Endothelial cell of umbilical vein (primary cell): ENCODE measurements around the gene STOX1. TPM values are rescaled to one million over a fixed set of nuclear protein-coding genes. Genes with fewer than 3 reads are reported as not detected.

Experiments
- BruUV-seq: library from RNA; stranded (reverse); fragments of 400-500 nt; replicated peaks from 2 replicates; lab custom pipeline; 2021; lab: Mats Ljungman, UMichigan
- CTCF ChIA-PET: fragments of 300-600, 350-600 bp; sonication (Branson Sonifier 250); formaldehyde crosslinking; loops from one replicate; lab custom pipeline; 2021; ENCODE audit warnings: antibody characterized with exemption, inconsistent platforms; lab: Charles Lee
- POLR2A ChIA-PET: fragments of 300-600, 350-600 bp; sonication (Branson Sonifier 250); formaldehyde crosslinking; loops from one replicate; lab custom pipeline; 2021; ENCODE audit warnings: antibody characterized with exemption, inconsistent platforms; lab: Charles Lee
- DNase-seq: peaks from one replicate; pipeline ENCODE4 v3.0.0-alpha.2; 2011; ENCODE audit warnings: low read depth, low spot score
- FAIRE-seq: peaks from 2 replicates; lab custom pipeline; 2011; peaks lifted over from hg19 to GRCh38; lab: Jason Lieb, UNC
- H2AFZ ChIP-seq: 2 replicates; pipeline ENCODE4 v1.6.0; 2012; ENCODE audit warnings: low read depth, low read length, control low read depth, inconsistent platforms
- H3K27ac ChIP-seq: 2 replicates; pipeline ENCODE4 v1.5.1; 2011; ENCODE audit warnings: low read depth, mild to moderate bottlenecking, control low read depth, low read length, moderate library complexity; ENCODE audit not compliant: insufficient read depth
- H3K27me3 ChIP-seq, 2 experiments: 2 replicates each; pipeline versions ENCODE4 v1.6.0 to v1.6.1; 2011; ENCODE audit warnings: low read length in 2 of 2, mixed read lengths in 1 of 2; ENCODE audit not compliant: control insufficient read depth in 2 of 2, insufficient read depth in 2 of 2
- H3K36me3 ChIP-seq, 2 experiments: 2 replicates in 1 of 2; 3 replicates in 1 of 2; pipeline ENCODE4 v1.5.1; 2011; ENCODE audit warnings: low read length in 2 of 2, mild to moderate bottlenecking in 1 of 2, moderate library complexity in 1 of 2; ENCODE audit not compliant: control insufficient read depth in 2 of 2, insufficient read depth in 2 of 2; ENCODE audit errors: extremely low read depth in 1 of 2
- H3K4me1 ChIP-seq: 3 replicates; pipeline ENCODE4 v1.5.1; 2011; ENCODE audit warnings: mild to moderate bottlenecking, low read length; ENCODE audit not compliant: control insufficient read depth, insufficient read depth; ENCODE audit errors: extremely low read depth
- H3K4me2 ChIP-seq: 2 replicates; pipeline ENCODE4 v1.6.1; 2011; ENCODE audit warnings: low read length, control low read depth, mixed read lengths; ENCODE audit not compliant: insufficient read depth
- H3K4me3 ChIP-seq, 3 experiments: fragments of 200-600 bp in 1 of 3; sonication (generic), shearing (Covaris generic) in 1 of 3; replicated peaks in 1 of 3; 2 replicates each; pipeline ENCODE4 v1.5.1; 2011 to 2016; ENCODE audit warnings: control low read depth in 3 of 3, low read length in 3 of 3, mild to moderate bottlenecking in 2 of 3, inconsistent platforms in 1 of 3, low read depth in 1 of 3, moderate library complexity in 1 of 3; ENCODE audit not compliant: insufficient read depth in 1 of 3
- H3K79me2 ChIP-seq: 2 replicates; pipeline ENCODE4 v1.6.0; 2012; ENCODE audit warnings: low read length, inconsistent platforms; ENCODE audit not compliant: control insufficient read depth, insufficient read depth
- H3K9ac ChIP-seq: replicated peaks from 2 replicates; pipeline ENCODE3; 2011; ENCODE audit warnings: low read length, control low read depth; ENCODE audit not compliant: insufficient read depth; ENCODE audit errors: extremely low read depth
- H3K9me1 ChIP-seq: replicated peaks from 3 replicates; pipeline ENCODE4 v1.6.0; 2011; ENCODE audit warnings: mild to moderate bottlenecking, low read length; ENCODE audit not compliant: control insufficient read depth, insufficient read depth; ENCODE audit errors: extremely low read depth
- H3K9me3 ChIP-seq: replicated peaks from 2 replicates; pipeline ENCODE4 v1.5.1; 2012; ENCODE audit warnings: low read length, inconsistent platforms; ENCODE audit not compliant: control insufficient read depth, insufficient read depth
- H4K20me1 ChIP-seq: replicated peaks from 2 replicates; pipeline ENCODE3; 2011; ENCODE audit warnings: mild to moderate bottlenecking, low read length; ENCODE audit not compliant: control insufficient read depth, insufficient read depth; ENCODE audit errors: extremely low read depth
- CTCF ChIP-seq, 2 donors: IDR thresholded peaks; 1 replicate in 1 of 2; 2 replicates in 1 of 2; pipeline ENCODE4 v1.5.1; 2011; ENCODE audit warnings: low read length in 2 of 2, mild to moderate bottlenecking in 2 of 2, moderate library complexity in 2 of 2, control low read depth in 1 of 2, inconsistent platforms in 1 of 2, low read depth in 1 of 2; ENCODE audit not compliant: insufficient read depth in 1 of 2; ENCODE audit errors: extremely low read depth in 1 of 2
- EZH2 ChIP-seq: IDR thresholded peaks from 2 replicates; pipeline ENCODE4 v1.6.1; 2012; ENCODE audit warnings: borderline replicate concordance, low read depth, mild to moderate bottlenecking, moderate library complexity, low read length, inconsistent platforms; ENCODE audit not compliant: severe bottlenecking
- FOS ChIP-seq: IDR thresholded peaks from 2 replicates; pipeline ENCODE4 v1.6.1; 2011; ENCODE audit warnings: mild to moderate bottlenecking, low read length, moderate library complexity, borderline replicate concordance; ENCODE audit not compliant: insufficient read depth
- GATA2 ChIP-seq: IDR thresholded peaks from 2 replicates; pipeline ENCODE4 v1.7.0; 2011; ENCODE audit warnings: low read depth, mild to moderate bottlenecking, moderate library complexity, mixed read lengths, low read length; ENCODE audit not compliant: insufficient read length, insufficient read depth
- JUN ChIP-seq: IDR thresholded peaks from 2 replicates; pipeline ENCODE4 v1.6.1; 2011; ENCODE audit warnings: borderline replicate concordance, low read depth; ENCODE audit not compliant: insufficient read length, insufficient read depth
- MAX ChIP-seq: IDR thresholded peaks from 2 replicates; pipeline ENCODE4 v1.6.1; 2011; ENCODE audit not compliant: insufficient read depth, insufficient read length
- MYC ChIP-seq: IDR thresholded peaks from one replicate; pipeline ENCODE4 v1.6.1; 2011; ENCODE audit warnings: mild to moderate bottlenecking, low read depth, low read length
- POLR2A ChIP-seq: IDR thresholded peaks from 2 replicates; pipeline ENCODE4 v1.6.1; 2012; ENCODE audit warnings: low read depth, mild to moderate bottlenecking, control low read depth, low read length
- POLR2AphosphoS5 ChIP-seq: IDR thresholded peaks from 2 replicates; pipeline ENCODE4 v1.6.1; 2012; ENCODE audit warnings: low read depth, mild to moderate bottlenecking, control low read depth, low read length, moderate library complexity; ENCODE audit not compliant: insufficient read depth
- dilution Hi-C: fragments of 300-500 bp; cut with MboI; formaldehyde crosslinking; loops from one replicate; pipeline ENCODE4 v1.15.0; 2019; ENCODE audit warnings: low sequenced_read_pairs; ENCODE audit not compliant: extremely low pct_ligation_motif_present
- intact Hi-C: fragments of 100-400 bp; cut with micrococcal nuclease; formaldehyde crosslinking; loops from one replicate; pipeline ENCODE4 v1.10.0; 2022
- polyA plus RNA-seq, 4 experiments: library from polyadenylated mRNA; depleted of rRNA in 3 of 4; stranded (reverse) in 3 of 4; unstranded in 1 of 4; fragments of >200 nt; gene quantifications; 2 replicates each; pipeline versions ENCODE4 v1.2.1 to v1.2.3, GENCODE V29; 2011 to 2012; ENCODE audit warnings: missing spikeins in 1 of 4
- total RNA-seq: library from RNA; stranded (reverse); gene quantifications from 2 replicates; pipeline ENCODE4 v1.2.3, GENCODE V29; 2021

The STOX1 gene
- total and polyA plus RNA-seq, 2 donors (not counting 3 experiments of a cell fraction or from before 2014, with no cell fraction given) = 0.06 to 0.20 TPM

GRCh38 chr10:68832601-68833000 lies 5.3 kb downstream of the STOX1 start:
- intact Hi-C loops = no loop called here
- ChIA-PET CTCF (no interaction called here), POLR2A (no interaction called here)
- H3K27ac ChIP-seq = no peak overlapping the region
- no peak overlapping the region for H3K4me2 ChIP-seq
- no peaks in the 10 kb centered on the region for H3K79me2 ChIP-seq
- H4K20me1 ChIP-seq = no peaks in the 10 kb centered on the region
- no peak for FAIRE-seq
- H3K9me1 ChIP-seq = no peaks in the 10 kb centered on the region
- no peaks in the 10 kb centered on the region for H3K9me3 ChIP-seq
- H3K27me3 ChIP-seq = peaks cover 8 to 14% of the 10 kb centered on the region in 2 experiments
- dilution Hi-C loops = no loop called here
- H3K9ac ChIP-seq = no peak overlapping the region
- DNase-seq = no peak
- H3K36me3 ChIP-seq = no peaks in the 10 kb centered on the region
- H2AFZ ChIP-seq = no peak overlapping the region
- no TSS peak for BruUV-seq
- no peaks in the 10 kb centered on the region for H3K4me1 ChIP-seq
- no peak for TF ChIP-seq FOS
- no peak for TF ChIP-seq MAX
- no peak for TF ChIP-seq MYC
- TF ChIP-seq JUN = no peak
- TF ChIP-seq POLR2AphosphoS5 = no peak
- TF ChIP-seq CTCF (IDR thresholded peaks at IDR 0.05; ENCODE audit: extremely low read depth in 1 of 2, insufficient read depth in 1 of 2, low read depth in 1 of 2, low read length in 2 of 2) = no peak
- no peak for TF ChIP-seq EZH2
- no peak for TF ChIP-seq GATA2
- TF ChIP-seq POLR2A = no peak
- no peak overlapping the region for H3K4me3 ChIP-seq
